K562 treated with DMSO at 1 percent for 24 hours (cell line): Measurements from ENCODE around the gene ATP2B3. TPM values are rescaled to one million over a fixed set of nuclear protein-coding genes. Genes with fewer than 3 reads are reported as not detected.

Experiments used
- total RNA-seq: library from RNA; unstranded; fragments of 300-600 nt; gene quantifications from 2 replicates; pipeline ENCODE4 v1.2.3, GENCODE V29; 2022; ENCODE audit warnings: low read depth; ENCODE audit not compliant: insufficient read depth

Gene ATP2B3
- total RNA-seq = not detected in 2 replicates

DNA sequence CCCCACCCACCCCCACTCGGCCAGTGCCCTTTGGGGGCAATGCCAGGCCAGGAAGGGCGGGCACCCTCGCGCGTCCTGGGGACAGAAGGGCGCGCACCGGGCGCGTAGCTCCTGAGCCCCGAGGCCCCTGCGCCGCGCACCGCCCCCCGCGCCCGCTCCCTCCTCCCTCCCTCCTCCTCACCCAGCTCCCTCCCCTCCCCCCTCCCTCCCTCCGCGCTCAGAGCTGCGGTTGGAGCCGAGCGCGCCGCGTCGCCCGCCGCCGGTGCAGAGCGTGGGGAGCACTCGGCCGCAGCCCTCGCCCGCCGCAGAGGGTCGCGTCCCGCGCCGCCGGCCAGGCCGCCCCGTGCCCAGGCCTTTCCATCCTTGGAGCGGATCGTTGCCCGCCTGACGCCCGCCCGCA is at the start of gene ATP2B3:
ATP2B3 (plus strand) TSS at position 220 of the 400 bp plus-strand sequence. CDS start 18,606 bp downstream, outside the sequence.

DNA sequence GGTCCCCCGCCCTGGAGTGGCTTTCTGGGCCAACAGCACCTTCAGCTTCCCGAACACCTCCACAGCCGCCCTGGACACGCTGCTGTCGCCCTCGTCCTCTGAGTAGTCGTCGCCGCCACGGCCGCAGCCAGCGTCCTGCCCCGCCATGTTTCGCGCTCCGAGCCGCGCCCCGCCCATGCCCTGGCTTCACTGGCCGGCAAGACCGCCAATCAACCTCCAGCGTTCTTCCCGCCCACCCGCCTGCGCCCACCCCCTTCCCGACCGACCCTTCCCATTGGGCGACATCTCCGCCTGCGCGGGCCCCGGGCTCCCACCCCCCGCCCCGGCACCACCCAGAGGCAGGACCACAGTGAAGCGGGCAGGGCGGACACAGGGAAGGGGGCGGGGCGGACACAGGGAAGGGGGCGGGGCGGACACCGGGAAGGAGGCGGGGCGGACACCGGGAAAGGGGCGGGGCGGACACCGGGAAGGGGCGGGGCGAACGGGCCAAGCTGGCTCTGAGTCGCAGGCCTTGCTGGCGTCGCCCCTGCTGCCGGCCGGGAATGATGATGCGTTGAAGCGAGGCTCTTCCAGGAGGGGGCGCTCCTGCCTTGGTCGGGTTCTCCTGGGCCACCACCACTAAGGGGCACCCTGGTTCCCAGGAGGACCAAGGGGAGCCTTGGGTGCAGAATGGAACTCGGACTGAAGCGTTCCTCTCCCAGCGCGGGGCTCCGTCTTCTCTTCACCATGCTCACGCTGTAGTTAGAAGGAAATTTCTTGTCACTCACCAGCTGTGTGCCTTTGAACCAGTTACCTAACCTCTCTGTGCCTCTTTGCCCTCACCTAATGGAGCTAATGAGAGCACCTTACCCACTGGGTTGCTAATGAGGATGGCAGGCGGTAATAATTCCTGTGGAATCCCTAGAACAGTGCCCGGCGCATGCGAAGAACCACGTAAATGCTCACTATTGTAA is 46.8 kb upstream of the ATP2B3 start, which contains the start of gene HAUS7:
HAUS7 (minus strand) TSS at position 166 of the 953 bp plus-strand sequence; CDS start at position 147, 19 bp downstream.

DNA sequence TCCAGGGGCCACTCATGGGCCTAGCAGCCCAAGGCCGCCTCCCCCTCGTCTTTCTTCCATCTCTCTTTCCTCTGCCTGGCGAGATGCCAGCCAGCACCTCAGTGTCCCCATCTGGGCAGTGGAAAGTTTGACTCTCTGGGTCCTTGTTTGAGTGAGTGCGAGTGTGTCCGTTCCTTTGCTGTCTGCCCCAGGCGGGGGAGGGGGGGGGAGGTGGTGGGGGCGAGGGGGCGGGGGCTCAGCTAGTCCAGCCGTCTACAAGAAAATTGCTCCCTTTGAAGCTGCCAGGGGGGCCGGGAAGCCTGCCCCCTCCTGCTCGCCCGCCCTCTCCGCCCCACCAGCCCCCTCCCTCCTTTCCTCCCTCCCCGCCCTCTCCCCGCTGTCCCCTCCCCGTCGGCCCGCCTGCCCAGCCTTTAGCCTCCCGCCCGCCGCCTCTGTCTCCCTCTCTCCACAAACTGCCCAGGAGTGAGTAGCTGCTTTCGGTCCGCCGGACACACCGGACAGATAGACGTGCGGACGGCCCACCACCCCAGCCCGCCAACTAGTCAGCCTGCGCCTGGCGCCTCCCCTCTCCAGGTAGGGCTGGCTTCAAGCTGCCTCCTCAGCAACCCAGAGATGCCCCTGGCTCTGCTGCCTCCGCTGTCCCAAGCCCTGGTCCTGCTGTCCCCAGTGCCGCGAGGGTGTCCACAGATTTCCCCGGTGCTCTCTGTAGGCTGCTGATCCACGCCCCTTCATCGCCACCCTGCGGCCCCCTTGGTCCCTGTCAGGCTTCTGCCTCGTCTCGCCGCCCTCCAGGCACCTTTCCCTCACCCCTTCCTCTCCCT is 22.7 kb upstream of the ATP2B3 start, which contains the start of gene BGN:
BGN (plus strand) TSS at position 440 of the 821 bp plus-strand sequence. CDS start 9,652 bp downstream, outside the sequence.

DNA sequence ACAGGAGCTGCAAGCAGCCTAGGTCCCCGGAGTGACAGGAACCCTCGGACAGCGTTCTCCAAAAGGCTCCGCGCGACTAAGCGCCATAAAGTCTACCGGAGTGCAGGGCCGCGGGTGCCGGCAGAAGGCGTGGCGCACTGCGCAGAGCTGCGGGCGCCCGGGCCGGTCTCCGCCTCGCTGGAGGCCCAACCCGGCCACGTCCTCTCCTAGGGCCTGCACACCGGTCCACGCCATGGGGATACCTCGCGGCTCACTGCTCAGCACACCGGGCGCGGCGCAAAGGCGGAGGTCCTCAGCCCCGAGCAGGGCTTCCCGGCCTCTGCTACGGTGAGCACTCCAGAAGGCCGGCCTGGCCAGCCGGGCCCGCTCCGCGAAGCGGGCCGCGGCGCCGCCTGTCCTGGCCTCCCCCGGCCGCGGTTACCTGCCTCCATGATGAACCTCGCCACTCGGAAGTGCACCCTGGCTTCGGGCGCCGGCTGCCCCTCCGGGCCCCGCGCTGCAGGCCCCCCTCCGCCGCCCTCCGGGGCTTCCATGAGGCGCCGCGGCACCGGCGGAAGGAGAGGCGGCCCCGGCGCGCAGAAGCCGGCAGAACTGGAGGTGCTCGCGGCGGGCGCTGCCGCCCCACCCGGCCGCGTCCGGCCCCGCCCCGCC is 81.2 kb downstream of the ATP2B3 start, which contains the start of gene CCNQ:
CCNQ (minus strand) TSS at position 599 of the 651 bp plus-strand sequence; CDS start at position 533, 66 bp downstream.

Other genes starting within 250 kb of the ATP2B3 start
- gene PNMA6F, start 195.9 kb upstream of the ATP2B3 start, total RNA-seq = not detected in 2 replicates
- gene ZNF275, start 183.5 kb upstream of the ATP2B3 start, total RNA-seq = 18.6 and 19.0 TPM in 2 replicates
- not detected in 2 replicates for gene PNMA6E, start 116.3 kb upstream of the ATP2B3 start, total RNA-seq
- gene ZFP92, start 106.2 kb upstream of the ATP2B3 start, total RNA-seq = 4.1 and 4.7 TPM in 2 replicates
- 1.5 and 4.3 TPM in 2 replicates for gene TREX2, start 71.6 kb upstream of the ATP2B3 start, total RNA-seq
- 44.1 and 56.3 TPM in 2 replicates for gene HAUS7, start 47.1 kb upstream of the ATP2B3 start, total RNA-seq
- gene BGN, start 22.7 kb upstream of the ATP2B3 start, total RNA-seq = not detected in 2 replicates
- 45.2 and 46.1 TPM in 2 replicates for gene CCNQ, start 81.5 kb downstream of the ATP2B3 start, total RNA-seq
- gene DUSP9, start 129.6 kb downstream of the ATP2B3 start, total RNA-seq = 3.8 and 4.7 TPM in 2 replicates
- gene PNCK, start 156.2 kb downstream of the ATP2B3 start, total RNA-seq = 3.2 and 3.4 TPM in 2 replicates
- gene SLC6A8, start 170.3 kb downstream of the ATP2B3 start, total RNA-seq = 44.3 and 46.8 TPM in 2 replicates
- 217 and 219 TPM in 2 replicates for gene BCAP31, start 206.7 kb downstream of the ATP2B3 start, total RNA-seq
- 47.5 and 48.3 TPM in 2 replicates for gene ABCD1, start 207.2 kb downstream of the ATP2B3 start, total RNA-seq
- 0.75 and 3.0 TPM in 2 replicates for gene PLXNB3, start 246.6 kb downstream of the ATP2B3 start, total RNA-seq